GM12892 (cell line): Measurements from ENCODE around the gene TCP11L1.

Experiments
- POLR2A ChIP-seq: IDR thresholded peaks from 2 replicates; pipeline ENCODE4 v1.6.1; 2011; ENCODE audit warnings: low read depth, low read length, control low read depth
- TAF1 ChIP-seq: IDR thresholded peaks from 2 replicates; pipeline ENCODE4 v1.6.1; 2011; ENCODE audit warnings: low read depth, mild to moderate bottlenecking, control low read depth, low read length, borderline replicate concordance

DNA sequence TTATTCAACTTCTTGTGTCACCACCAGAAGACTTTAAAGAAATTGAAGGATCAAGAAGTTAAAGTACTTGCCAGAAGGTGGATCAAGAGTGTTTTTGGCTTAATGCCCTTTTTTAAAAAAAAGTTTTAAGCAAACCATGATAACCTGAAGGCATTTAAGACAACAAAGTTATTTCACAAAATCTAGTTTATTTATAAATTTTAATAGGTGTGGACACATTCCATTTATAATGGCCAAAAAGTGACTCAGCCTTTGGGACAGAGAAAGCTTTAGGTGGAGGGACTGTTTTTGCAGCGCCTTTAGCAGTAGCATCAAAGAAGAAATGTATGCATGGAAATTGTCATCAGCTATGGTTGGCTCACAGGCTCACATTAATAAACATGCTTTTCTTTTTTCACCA lies 17.9 kb downstream of the TCP11L1 start:
- TF ChIP-seq POLR2A (no peak), TAF1 (no peak)
